SK-N-MC (cell line): ENCODE data around the gene SLCO4A1.

Source experiments
- FOXP2 ChIP-seq: optimal IDR thresholded peaks from 2 replicates; pipeline ENCODE3; 2011; ENCODE audit warnings: mild to moderate bottlenecking, moderate library complexity; ENCODE audit not compliant: insufficient read depth; ENCODE audit errors: extremely low read length, control extremely low read depth
- POLR2AphosphoS5 ChIP-seq: IDR thresholded peaks from 2 replicates; pipeline ENCODE4 v1.6.1; 2012; ENCODE audit warnings: mild to moderate bottlenecking, low read depth, low read length, borderline replicate concordance

DNA sequence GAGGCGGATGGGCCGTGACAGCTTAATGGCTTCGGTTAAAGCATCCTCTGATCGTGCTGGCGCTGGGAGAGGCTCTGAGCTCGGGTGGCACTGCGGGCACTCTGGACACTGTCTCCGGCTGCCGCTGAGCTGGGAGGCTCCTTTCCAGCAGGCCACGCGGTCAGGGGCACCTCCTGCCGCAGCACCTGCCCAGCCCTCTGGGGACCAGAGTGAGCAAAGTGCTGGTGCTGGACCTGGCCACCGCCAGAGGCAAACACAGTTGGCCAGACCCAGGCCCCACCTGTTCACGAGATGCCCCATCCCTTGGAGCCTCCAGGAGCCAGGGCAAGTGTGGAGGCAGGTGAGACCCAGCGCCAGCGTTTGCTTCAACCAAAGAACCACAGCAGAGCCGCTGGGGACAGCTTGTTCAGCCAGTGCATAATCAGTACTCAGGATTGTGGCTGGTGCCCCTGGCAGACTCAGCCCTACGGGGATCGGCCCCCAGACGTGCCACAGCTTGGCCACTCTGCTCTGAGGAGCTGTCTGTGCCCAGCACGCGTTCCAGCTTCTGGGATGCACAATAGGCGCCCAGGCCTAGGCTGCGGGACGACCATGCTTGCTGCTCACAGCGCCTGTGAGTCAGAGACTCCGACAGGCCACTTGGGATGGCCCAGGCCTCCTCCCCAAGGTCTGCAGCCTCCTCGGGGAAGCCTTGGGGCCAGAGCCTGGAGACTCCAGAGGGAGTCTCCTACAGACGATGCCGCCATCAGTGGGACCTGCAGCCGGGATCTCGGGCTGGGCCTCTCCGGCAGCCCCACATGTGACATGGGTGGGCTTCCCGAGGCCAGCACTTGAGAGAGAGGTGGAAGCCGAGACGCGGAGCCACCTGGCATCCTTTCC lies 38.2 kb upstream of the SLCO4A1 start:
- no peak for TF ChIP-seq POLR2AphosphoS5
- no peak for TF ChIP-seq FOXP2
